ENCODE results near the gene MAMDC4.

Gene MAMDC4

DNA sequence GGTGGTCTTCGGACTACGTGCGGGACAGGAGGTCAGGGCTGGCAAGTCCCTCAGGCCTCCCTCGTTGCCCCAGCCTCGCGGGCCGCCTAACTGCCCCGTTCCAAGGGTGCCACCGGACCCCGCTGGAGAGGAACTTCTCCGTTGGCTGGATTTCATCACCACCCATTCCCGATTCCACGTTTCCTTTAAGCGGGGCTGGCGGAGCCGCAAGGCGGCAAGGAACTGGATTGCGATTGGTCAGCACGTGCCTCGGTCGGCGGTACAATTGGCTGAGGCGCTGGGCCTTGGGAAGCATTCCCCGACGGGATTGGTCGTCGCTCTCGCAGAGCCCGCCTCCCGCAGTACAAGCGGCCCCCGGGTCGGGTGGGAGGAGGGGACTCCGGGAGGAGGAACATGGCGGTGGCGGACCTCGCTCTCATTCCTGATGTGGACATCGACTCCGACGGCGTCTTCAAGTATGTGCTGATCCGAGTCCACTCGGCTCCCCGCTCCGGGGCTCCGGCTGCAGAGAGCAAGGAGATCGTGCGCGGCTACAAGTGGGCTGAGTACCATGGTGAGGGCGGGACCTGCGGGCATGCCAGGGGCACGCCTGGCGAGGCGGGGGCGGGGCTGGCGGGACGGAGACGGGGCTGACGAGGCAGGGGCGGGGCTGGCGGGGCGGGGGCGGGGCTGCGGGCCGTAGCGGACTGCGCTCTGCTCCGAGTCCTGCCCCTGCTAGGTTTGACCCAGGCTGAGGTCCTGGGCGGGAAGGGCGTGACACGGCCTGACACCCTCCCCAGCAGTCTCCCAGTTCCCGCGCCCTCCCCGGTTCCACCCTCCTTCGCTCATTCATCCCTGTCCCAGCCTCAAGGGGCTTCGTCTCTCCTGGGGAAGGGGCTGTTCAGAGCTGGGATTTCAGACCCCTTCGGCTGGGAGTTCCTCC is 2.8 kb upstream of the MAMDC4 start, which contains the start of gene PHPT1:
TSS of gene PHPT1 (plus strand) at position 372 of the 922 bp plus-strand sequence. CDS start at position 394, 22 bp downstream.
- TF ChIP-seq CTCF (conservative IDR thresholded peaks at IDR 0.05) (no peak), ZFX (IDR thresholded peaks at IDR 0.05) (no peak)

DNA sequence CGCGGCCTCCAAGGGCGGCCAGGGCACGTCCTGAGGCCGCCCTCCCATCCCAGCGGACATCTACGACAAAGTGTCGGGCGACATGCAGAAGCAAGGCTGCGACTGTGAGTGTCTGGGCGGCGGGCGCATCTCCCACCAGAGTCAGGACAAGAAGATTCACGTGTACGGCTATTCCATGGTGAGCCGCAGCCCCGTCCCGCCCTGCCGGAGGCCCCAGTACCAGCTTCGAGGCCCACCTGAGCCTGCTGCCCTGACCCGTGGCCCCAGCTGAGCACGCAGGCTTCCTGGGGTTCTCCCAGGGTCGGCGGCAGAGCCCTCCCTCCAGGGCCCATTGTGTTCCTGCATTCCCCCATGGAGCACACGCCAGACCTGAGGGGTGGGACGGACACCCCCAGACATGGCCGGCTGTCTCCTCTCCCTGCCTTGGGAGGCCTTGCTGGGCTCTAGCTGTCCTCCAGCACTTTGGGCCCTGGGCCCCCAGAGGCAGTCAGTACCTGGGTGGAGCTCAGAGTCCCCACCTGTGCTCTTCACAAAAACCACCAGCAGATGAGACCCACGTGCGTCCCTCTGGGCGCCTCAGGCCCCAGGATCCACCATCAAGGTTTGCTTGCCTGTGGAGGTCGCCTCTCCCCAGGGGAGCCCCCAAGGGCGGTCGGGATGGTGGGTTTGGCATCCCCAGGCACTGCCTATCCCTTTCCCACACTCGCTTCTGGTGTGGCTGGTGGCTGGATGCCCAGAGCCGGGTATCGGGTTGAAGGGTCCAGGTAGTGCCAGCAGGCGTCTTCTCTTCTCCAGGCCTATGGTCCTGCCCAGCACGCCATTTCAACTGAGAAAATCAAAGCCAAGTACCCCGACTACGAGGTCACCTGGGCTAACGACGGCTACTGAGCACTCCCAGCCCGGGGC is 1.9 kb upstream of the MAMDC4 start:
- TF ChIP-seq ZFX (IDR thresholded peaks at IDR 0.05): no peak
- no peak for TF ChIP-seq CTCF (conservative IDR thresholded peaks at IDR 0.05)
- H3K27ac ChIP-seq: peak overlapping the region; percentile 96

More for the DNA sequence above, 2.8 kb upstream of the MAMDC4 start, which contains the start of gene PHPT1:
- peak within 1 kb of the TSS; percentile 96 for H3K27ac ChIP-seq

DNA sequence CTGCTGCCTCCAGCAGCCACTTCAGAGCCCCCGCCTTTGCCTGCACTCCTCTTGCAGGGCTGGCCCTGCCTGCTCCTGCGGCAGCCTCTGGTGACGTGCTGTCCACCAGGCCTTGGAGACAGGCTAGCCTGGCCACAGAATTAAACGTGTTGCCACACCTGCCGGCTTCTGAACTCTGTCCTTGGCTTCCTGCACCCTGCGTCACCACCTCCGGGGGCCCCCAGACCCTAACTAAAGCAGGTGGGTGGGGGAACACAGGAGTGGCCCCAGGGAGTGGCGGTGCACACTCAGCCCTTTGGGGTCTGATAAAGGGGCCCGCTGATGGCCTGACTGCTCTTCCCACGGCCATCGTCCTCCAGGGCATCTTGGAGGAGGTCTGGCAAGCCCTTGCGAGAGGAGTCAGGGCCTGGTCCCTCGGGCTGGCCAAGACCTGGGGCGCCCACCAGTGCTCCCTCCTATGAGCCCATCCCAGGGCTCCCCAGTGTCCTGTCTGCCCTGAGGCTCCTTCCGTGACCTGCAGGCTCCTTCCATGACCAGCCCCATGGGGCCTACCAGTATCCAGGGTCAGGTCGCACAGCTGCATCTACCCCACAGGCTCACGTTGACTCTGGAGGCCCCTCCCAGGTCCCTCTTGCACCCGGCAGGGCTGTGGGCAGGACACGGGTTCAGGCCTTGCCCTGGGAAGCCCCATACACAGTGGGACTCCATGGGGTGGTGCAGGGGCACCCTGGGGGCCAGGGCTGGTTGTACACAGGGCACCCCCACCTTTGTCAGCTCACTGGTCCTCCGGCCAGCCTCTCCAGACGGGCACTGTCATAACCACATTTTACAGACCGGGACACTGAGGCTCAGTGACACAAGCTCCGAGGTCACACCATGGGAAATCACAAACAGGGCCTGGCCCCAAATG is 1.0 kb upstream of the MAMDC4 start:
- TF ChIP-seq CTCF (conservative IDR thresholded peaks at IDR 0.05): no peak
- no peak overlapping the region for H3K27ac ChIP-seq

DNA sequence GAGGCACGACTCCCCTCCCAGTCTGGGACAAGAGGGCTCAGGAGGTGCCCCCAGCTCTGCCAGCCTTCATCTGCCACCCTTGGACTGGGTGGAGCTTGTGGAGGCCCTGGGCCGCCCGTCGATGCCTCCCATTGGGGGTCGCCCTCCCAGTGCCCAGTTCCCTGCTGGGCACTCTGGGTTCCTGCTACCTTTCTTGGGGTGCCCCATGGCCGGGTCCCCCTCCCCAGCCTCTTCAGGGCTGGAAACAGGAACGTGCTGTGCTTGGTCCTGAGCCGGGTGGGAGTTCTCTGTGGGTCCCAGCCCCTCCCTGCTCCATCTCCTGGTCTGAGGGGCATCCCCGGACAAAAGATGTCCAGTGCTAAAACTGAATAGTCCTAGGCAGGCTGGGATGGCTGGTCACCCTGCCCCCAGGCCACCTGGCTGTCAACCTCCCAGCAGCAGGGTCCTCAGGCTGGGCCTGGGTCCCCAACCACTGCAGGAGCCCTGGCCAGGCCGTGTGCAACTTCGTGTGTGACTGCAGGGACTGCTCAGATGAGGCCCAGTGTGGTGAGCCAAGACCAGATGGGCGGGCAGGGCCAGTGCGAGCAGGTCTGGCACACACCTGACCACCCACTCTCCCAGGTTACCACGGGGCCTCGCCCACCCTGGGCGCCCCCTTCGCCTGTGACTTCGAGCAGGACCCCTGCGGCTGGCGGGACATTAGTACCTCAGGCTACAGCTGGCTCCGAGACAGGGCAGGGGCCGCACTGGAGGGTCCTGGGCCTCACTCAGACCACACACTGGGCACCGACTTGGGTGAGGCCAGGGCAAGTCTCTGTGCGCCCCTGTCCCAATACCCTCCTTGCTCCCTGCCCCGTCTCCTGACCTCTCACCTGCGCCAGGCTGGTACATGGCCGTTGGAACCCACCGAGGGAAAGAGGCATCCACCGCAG is 784 bp downstream of the MAMDC4 start:
- no peak for TF ChIP-seq CTCF (conservative IDR thresholded peaks at IDR 0.05)
- no peak for TF ChIP-seq ZFX (IDR thresholded peaks at IDR 0.05)
- no peak overlapping the region for H3K27ac ChIP-seq

DNA sequence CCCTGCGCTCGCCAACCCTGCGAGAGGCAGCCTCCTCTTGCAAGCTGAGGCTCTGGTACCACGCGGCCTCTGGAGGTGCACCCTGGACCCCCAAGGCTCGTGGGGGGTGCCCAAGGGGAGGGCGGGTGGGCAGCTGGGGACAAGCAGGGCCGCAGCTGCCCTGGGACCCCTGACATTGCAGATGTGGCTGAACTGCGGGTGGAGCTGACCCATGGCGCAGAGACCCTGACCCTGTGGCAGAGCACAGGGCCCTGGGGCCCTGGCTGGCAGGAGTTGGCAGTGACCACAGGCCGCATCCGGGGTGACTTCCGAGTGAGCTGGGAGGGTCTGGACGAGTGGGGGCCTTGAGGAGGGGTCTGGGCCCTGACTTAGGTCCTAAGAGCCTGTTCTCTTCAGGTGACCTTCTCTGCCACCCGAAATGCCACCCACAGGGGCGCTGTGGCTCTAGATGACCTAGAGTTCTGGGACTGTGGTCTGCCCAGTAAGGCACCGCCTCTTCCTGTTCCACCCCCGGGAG is 1.5 kb downstream of the MAMDC4 start:
- no peak overlapping the region for H3K27ac ChIP-seq
- TF ChIP-seq ZFX (IDR thresholded peaks at IDR 0.05): no peak
- no peak; the same call in 1 of the 2 replicates for TF ChIP-seq CTCF (conservative IDR thresholded peaks at IDR 0.05)
